DOHH2 (cell line): ENCODE data around the gene PSMA8.
A peak's percentile ranks its signal among the peaks of the same experiment; 100 is the strongest.

ENCODE experiments used
- H3F3A ChIP-seq: fragments of 200-600 bp; sonication (generic), shearing (Covaris generic); 2 replicates; pipeline ENCODE4 v1.6.0; 2016; ENCODE audit warnings: antibody characterized with exemption, mild to moderate bottlenecking; ENCODE audit not compliant: control insufficient read depth, insufficient read depth
- H3K27ac ChIP-seq: fragments of 200-600 bp; sonication (generic); 2 replicates; pipeline ENCODE4 v1.5.1; 2014; ENCODE audit warnings: low read depth, mild to moderate bottlenecking, low read length, moderate library complexity
- H3K27me3 ChIP-seq: fragments of 200-600 bp; sonication (generic); 2 replicates; pipeline ENCODE4 v1.6.1; 2014; ENCODE audit warnings: mild to moderate bottlenecking, low read length, mixed read lengths; ENCODE audit not compliant: control insufficient read depth
- H3K36me3 ChIP-seq: fragments of 200-600 bp; sonication (generic); 2 replicates; pipeline ENCODE4 v1.6.1; 2014; ENCODE audit warnings: mild to moderate bottlenecking, low read length, moderate library complexity, mixed read lengths; ENCODE audit not compliant: control insufficient read depth
- H3K4me1 ChIP-seq: fragments of 200-600 bp; sonication (generic); 2 replicates; pipeline ENCODE4 v1.6.1; 2014; ENCODE audit warnings: mild to moderate bottlenecking, low read length, mixed read lengths; ENCODE audit not compliant: control insufficient read depth
- H3K4me2 ChIP-seq: fragments of 200-600 bp; sonication (generic); 2 replicates; pipeline ENCODE4 v1.6.0; 2014; ENCODE audit warnings: mild to moderate bottlenecking, low read length, moderate library complexity
- H3K4me3 ChIP-seq: fragments of 200-600 bp; sonication (generic); 2 replicates; pipeline ENCODE4 v1.5.1; 2014; ENCODE audit warnings: mild to moderate bottlenecking, low read length, mixed read lengths
- H3K79me2 ChIP-seq: fragments of 200-600 bp; sonication (generic); 2 replicates; pipeline ENCODE4 v1.6.1; 2014; ENCODE audit warnings: mild to moderate bottlenecking, low read length, mixed read lengths; ENCODE audit not compliant: control insufficient read depth
- H3K9me2 ChIP-seq: fragments of 200-600 bp; sonication (generic); replicated peaks from 2 replicates; pipeline ENCODE4 v1.6.1; 2014; ENCODE audit warnings: mild to moderate bottlenecking, low read length, mixed read lengths; ENCODE audit not compliant: control insufficient read depth
- H3K9me3 ChIP-seq: fragments of 200-600 bp; sonication (generic); 2 replicates; pipeline ENCODE4 v1.6.1; 2014; ENCODE audit warnings: antibody characterized with exemption, low read length, mixed read lengths; ENCODE audit not compliant: control insufficient read depth, insufficient read depth
- H4K20me1 ChIP-seq: fragments of 200-600 bp; sonication (generic); 2 replicates; pipeline ENCODE4 v1.6.0; 2014; ENCODE audit warnings: low read depth, mild to moderate bottlenecking, antibody characterized with exemption, low read length, moderate library complexity; ENCODE audit not compliant: control insufficient read depth, insufficient read depth
- CTCF ChIP-seq: fragments of 200-600 bp; sonication (generic); IDR thresholded peaks from one replicate; pipeline ENCODE4 v1.5.1; 2014; ENCODE audit warnings: antibody characterized with exemption, mild to moderate bottlenecking, low read depth, low read length; ENCODE audit not compliant: poor library complexity, severe bottlenecking
- EZH2phosphoT487 ChIP-seq: fragments of 200-600 bp; sonication (generic); IDR thresholded peaks from 2 replicates; pipeline ENCODE4 v1.6.1; 2017; ENCODE audit warnings: borderline replicate concordance, mild to moderate bottlenecking, antibody characterized with exemption, low read length, moderate library complexity, mixed read lengths

PSMA8 gene

GRCh38 chr18:26091047-26091630 lies 42.5 kb upstream of the PSMA8 start:
- Histone ChIP-seq H3K27ac (peak overlapping the region; percentile 85), H3K4me3 (peak overlapping the region; percentile 91), H3K79me2 (peaks cover 42% of the 10 kb centered on the region), H3K9me3 (no peaks in the 10 kb centered on the region), H3F3A (0 out of 2 replicates have a peak, but pooled peaks cover 2% of the 10 kb centered on the region), H3K4me2 (peak overlapping the region; percentile 93), H3K27me3 (no peaks in the 10 kb centered on the region), H3K36me3 (peaks cover 39% of the 10 kb centered on the region), H3K4me1 (peaks cover 42% of the 10 kb centered on the region), H3K9me2 (no peaks in the 10 kb centered on the region), H4K20me1 (peaks cover 17% of the 10 kb centered on the region; the same call in 1 of the 2 replicates)
- TF ChIP-seq CTCF (no peak), EZH2phosphoT487 (no peak)

GRCh38 chr18:26096852-26097251 lies 36.8 kb upstream of the PSMA8 start:
- Histone ChIP-seq H4K20me1 (no peaks in the 10 kb centered on the region), H3K9me2 (no peaks in the 10 kb centered on the region), H3K9me3 (peaks cover 8% of the 10 kb centered on the region; the same call in 1 of the 2 replicates), H3K79me2 (no peaks in the 10 kb centered on the region), H3K27ac (no peak overlapping the region), H3K4me1 (peaks cover 12% of the 10 kb centered on the region), H3K27me3 (no peaks in the 10 kb centered on the region), H3K36me3 (no peaks in the 10 kb centered on the region), H3K4me2 (no peak overlapping the region), H3K4me3 (no peak overlapping the region), H3F3A (0 out of 2 replicates have a peak, but pooled peaks cover 2% of the 10 kb centered on the region)
- TF ChIP-seq EZH2phosphoT487 (no peak), CTCF (no peak)

GRCh38 chr18:26097563-26097962 lies 36.1 kb upstream of the PSMA8 start:
- Histone ChIP-seq H3K9me3 (peaks cover 8% of the 10 kb centered on the region; the same call in 1 of the 2 replicates), H3K4me2 (no peak overlapping the region), H3K9me2 (no peaks in the 10 kb centered on the region), H3K4me1 (peaks cover 5% of the 10 kb centered on the region; the same call in 1 of the 2 replicates), H3K36me3 (no peaks in the 10 kb centered on the region), H3K79me2 (no peaks in the 10 kb centered on the region), H3K27ac (no peak overlapping the region), H3F3A (0 out of 2 replicates have a peak, but pooled peaks cover under 1% of the 10 kb centered on the region), H3K4me3 (no peak overlapping the region), H4K20me1 (no peaks in the 10 kb centered on the region), H3K27me3 (no peaks in the 10 kb centered on the region)
- no peak for TF ChIP-seq EZH2phosphoT487
- TF ChIP-seq CTCF, result no peak

- no peaks in the 10 kb centered on the region for H3K27me3 ChIP-seq
- H3K4me3 ChIP-seq, result no peak overlapping the region
- H3K36me3 ChIP-seq, result no peaks in the 10 kb centered on the region
- no peak overlapping the region for H3K4me2 ChIP-seq
- TF ChIP-seq CTCF, result peak; percentile 60
- no peak for TF ChIP-seq EZH2phosphoT487
- H3K4me1 ChIP-seq, result peaks cover 3% of the 10 kb centered on the region; the same call in 1 of the 2 replicates
- H3K27ac ChIP-seq, result no peak overlapping the region
- no peaks in the 10 kb centered on the region for H4K20me1 ChIP-seq
- no peaks in the 10 kb centered on the region for H3K9me3 ChIP-seq
- no peaks in the 10 kb centered on the region for H3K9me2 ChIP-seq
- H3K79me2 ChIP-seq, result no peaks in the 10 kb centered on the region
- H3F3A ChIP-seq, result no peaks in the 10 kb centered on the region
Measured at GRCh38 chr18:26103579-26103978, 30.1 kb upstream of the PSMA8 start.
